Stimulated activated CD8-positive, alpha-beta memory T cell treated with anti-CD3 and anti-CD28 coated beads, Interleukin-7, amount 100 ng/mL, for 4 hours (primary cell): Measurements from ENCODE around the gene MRPS25.

Experiments
- DNase-seq, 2 donors: peaks; one replicate each; pipeline ENCODE4 v3.0.0-alpha.2; 2020; ENCODE audit warnings: low read depth in 2 of 2

Gene MRPS25

GRCh38 chr3:15081960-15082664 is 17.0 kb upstream of the MRPS25 start:
- no peak for DNase-seq

GRCh38 chr3:15079091-15079490 is 14.0 kb upstream of the MRPS25 start:
- no peak for DNase-seq

- no peak for DNase-seq
These were observed 9.4 kb upstream of the MRPS25 start for GRCh38 chr3:15074500-15074899.

DNA sequence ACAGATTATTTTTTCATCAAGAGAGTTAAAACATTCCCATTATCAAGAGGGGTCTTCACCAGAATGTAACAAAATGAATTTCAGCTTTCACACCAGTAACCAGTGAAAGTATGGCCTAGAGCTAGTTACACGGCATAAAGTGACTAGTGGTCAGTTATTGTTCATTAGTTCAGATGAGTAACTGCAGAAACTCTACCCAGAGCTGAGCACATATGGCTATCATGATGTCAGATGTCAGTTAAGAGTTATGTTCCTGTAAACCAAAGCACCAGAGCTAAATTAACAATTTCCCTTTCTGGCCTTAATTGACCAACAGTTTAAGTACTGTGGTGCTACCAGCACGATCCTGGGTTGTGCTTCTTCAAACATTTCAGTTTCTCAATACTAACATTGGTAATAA is 6.6 kb upstream of the MRPS25 start:
- no peak for DNase-seq

GRCh38 chr3:15069441-15069840 is 4.3 kb upstream of the MRPS25 start:
- DNase-seq, result no peak

DNA sequence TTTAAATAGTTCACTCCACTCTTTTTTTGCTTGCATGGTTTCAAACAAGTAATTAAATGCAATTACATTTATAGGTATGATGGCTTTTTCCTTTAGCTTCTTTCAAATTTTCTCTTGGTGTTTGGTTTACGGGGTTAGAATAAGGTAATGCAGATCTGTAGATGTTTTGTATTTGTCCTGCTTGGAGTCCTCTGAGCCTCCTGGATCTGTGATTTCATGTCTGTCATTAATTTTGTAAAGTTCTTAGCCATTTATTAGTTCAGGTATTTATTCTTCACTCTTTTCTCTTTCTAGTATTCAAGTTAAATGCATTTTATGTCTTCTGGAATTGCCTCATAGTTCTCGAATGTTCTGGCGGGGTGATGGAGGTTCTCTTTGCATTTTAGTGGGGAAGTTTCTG is 1.4 kb upstream of the MRPS25 start:
- no peak for DNase-seq

GRCh38 chr3:15065550-15066007 is 464 bp upstream of the MRPS25 start:
- DNase-seq, result no peak

GRCh38 chr3:15064299-15064834 is 748 bp downstream of the MRPS25 start:
- DNase-seq, result no peak

- DNase-seq, result no peak
These were observed 1.3 kb downstream of the MRPS25 start for GRCh38 chr3:15063656-15064286.

- DNase-seq, result no peak
These were observed 1.9 kb downstream of the MRPS25 start for GRCh38 chr3:15063238-15063637.

GRCh38 chr3:15060029-15060428 is 5.1 kb downstream of the MRPS25 start:
- no peak for DNase-seq

- no peak for DNase-seq
These were observed 8.3 kb downstream of the MRPS25 start for GRCh38 chr3:15056676-15057404.

DNA sequence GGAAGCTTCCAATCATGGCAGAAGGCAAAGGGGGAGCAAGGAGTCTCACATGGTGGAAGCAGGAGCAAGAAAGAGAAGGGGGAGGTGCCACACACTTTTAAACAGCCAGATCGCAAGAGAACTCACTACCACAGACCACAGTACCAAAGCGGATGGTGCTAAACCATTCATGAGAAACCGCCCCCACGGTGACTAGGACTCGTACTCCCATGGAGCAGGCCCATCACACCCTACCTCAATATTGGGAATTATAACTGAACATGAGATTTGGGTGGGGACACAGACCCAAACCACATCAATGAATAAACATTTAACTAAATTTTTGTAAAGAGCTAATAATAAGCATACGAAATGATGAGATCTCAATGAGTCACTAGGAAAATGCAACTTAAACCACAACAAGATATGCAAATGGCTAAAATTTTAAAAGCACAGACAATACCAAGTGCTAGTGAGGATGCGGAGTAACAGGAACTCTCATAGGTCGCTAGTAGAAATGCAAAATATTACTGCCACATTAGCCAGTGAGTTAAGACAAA is 10.0 kb downstream of the MRPS25 start:
- peak; percentile 48 to 62 for DNase-seq

- no peak for DNase-seq
These were observed 11.6 kb downstream of the MRPS25 start for GRCh38 chr3:15053541-15053940.

DNA sequence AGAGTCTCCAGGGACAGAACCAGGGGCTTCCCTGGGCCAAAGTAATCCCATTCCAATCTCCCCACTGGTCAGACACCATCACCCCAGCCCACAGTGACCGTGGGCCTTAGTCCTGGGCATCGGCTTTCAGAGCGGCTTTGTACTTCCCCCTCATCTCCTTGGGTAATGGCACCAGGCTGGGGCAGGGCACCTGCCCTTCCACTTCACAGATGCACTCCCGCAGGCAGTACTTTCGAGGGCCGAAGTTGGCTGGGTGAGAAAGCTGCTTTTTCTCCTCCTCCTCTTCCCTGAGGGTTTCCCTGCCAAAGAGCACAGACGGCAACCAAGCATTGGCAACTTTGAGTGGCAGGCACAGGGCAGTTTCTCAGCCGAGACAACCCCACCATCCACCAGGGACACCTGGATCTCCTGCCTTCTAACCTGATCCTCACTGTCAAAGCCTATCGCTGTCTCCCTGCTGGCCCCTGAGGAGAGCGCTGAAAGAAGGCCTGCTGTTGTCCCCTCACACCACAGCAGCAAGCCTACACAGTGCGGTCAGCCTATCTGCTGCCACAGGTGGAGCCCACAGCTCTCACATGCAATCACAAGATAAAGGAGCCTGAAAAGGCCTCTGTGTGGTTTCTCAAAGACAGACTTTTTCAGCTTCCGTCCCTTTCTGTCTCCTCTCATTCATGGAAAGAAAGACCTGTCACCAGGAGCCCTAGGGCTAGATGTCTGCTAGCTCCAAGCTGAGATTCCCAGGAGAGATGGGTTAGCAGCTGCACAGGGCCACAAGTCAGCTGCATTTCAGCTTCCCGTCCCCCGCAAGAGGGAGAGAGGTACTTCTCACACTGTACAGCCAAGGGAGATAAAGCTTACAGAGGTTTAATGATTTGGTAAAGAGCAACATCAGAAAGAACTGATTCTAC is 12.5 kb downstream of the MRPS25 start:
- no peak for DNase-seq

- peak in 1 of 2 donors; percentile 27 for DNase-seq
These were observed 13.6 kb downstream of the MRPS25 start for GRCh38 chr3:15051531-15051930.

DNA sequence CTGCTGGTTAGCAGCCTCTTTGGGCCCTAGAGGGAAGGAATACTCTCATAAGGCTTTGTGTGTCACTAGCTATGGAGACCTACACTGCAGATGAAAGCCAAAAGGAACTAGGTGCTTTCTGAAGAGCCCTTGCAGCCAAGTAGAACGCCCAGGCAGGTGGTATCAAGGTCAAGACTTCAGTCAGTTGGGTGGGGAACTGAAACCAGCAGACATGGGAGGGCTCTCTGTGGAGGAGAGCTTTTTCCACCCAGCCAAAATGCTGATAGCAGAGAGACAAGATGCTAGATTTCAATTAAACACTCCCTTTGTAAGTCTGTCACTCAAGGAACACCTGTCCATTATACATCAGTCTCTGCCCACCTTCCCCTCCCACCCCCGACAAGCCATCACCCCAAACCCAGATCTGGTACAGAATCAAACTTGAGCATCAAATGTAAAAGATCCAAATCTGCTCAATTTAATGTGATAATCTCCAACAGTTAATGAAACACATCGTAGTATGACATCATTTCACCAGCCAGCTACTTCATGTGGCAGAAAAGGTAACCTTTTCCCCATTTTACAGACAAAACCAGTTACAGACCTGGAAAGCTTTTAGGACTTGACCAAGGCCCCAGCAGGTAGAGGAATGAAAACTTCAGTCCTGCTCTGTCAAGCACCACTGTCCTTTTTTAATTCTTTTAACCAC is 14.6 kb downstream of the MRPS25 start:
- no peak for DNase-seq

DNA sequence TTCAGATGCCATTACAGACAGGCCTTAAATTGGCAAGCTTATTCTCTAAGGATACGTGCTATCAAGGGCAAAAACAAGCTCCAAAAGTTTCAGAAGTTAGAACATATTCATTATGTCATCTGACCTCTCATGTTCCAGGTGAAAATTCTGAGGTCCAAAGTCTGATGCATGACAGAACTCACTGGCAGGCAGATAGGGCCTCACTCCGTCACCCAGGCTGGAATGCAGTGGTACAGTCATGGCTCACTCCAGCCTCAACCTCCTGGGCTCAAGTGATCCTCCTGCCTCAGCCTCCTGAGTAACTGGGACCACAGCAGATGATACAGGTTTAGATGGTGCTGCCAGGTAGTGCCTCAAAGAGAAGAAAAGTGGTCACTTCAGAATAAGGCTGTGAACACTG is 15.5 kb downstream of the MRPS25 start:
- no peak for DNase-seq

DNA sequence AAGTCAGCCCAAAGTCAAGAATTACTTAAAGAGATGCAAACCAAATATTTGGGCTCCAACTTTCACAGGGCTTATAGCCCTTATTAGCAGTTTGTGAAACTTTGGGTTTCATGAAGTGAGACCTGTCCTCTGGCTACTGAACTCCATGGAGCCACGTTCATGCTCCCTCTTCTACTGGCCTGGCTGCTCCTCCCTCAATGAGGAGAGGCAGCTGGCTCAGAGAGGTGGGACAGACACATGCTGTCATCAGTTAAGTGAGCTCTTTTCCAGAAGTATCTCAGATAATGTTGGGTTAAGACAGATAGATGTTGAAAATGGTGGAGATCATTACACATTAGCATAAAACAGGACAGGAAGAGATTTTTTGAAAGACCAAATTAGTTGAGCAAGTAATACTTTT is 19.4 kb downstream of the MRPS25 start:
- no peak for DNase-seq

DNA sequence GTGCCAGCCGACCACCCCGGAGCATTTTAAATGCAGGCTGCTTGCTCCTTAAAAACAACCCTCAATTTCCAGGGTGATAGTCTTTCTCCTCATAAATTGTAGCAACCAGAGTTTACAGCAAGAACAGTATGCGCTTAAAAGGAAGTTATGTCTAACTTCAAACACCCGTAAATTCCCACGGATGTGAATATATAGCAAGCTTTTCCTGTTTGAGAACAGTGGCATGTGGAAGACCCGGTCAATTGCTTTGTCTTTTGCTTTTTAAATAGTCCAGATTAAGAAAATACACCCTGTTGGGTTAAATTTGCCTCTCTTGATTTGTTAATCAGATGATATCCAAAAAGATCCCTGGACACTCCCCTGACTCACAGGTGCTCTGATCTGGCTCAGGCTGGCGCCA is 20.8 kb downstream of the MRPS25 start:
- no peak for DNase-seq
